CD14-positive monocyte (primary cell): ENCODE data around the gene OCIAD2. TPM values are rescaled to one million over a fixed set of nuclear protein-coding genes. Genes with fewer than 3 reads are reported as not detected.

Source experiments
- DNase-seq, 3 donors: peaks; one replicate each; pipeline ENCODE4 v3.0.0-alpha.2; 2011 to 2022
- H2AFZ ChIP-seq: 2 replicates; pipeline ENCODE4 v1.6.0; 2012; ENCODE audit warnings: mild to moderate bottlenecking, low read depth, low read length, inconsistent platforms; ENCODE audit not compliant: insufficient read depth, poor library complexity, severe bottlenecking
- H3K27ac ChIP-seq, 2 donors: 1 replicate in 1 of 2; 2 replicates in 1 of 2; pipeline ENCODE4 v1.5.1; 2012 to 2013; ENCODE audit warnings: low read length in 2 of 2, control low read depth in 1 of 2, inconsistent platforms in 1 of 2, low read depth in 1 of 2, mild to moderate bottlenecking in 1 of 2
- H3K27me3 ChIP-seq, 2 donors: one replicate each; pipeline versions ENCODE4 v1.6.0 to v1.6.1; 2011 to 2013; ENCODE audit warnings: low read length in 2 of 2; ENCODE audit not compliant: control insufficient read depth in 2 of 2, insufficient read depth in 2 of 2
- H3K36me3 ChIP-seq, 2 donors: replicated peaks in 1 of 2; 1 replicate in 1 of 2; 2 replicates in 1 of 2; pipeline versions ENCODE4 v1.5.1 to v1.6.1; 2012 to 2013; ENCODE audit warnings: low read length in 2 of 2, control low read depth in 1 of 2, inconsistent platforms in 1 of 2, mild to moderate bottlenecking in 1 of 2; ENCODE audit not compliant: insufficient read depth in 2 of 2, control insufficient read depth in 1 of 2
- H3K4me1 ChIP-seq, 2 donors: 1 replicate in 1 of 2; 2 replicates in 1 of 2; pipeline versions ENCODE4 v1.5.1 to v1.6.1; 2012 to 2013; ENCODE audit warnings: low read length in 2 of 2, control low read depth in 1 of 2, inconsistent platforms in 1 of 2, mild to moderate bottlenecking in 1 of 2, moderate library complexity in 1 of 2; ENCODE audit not compliant: insufficient read depth in 2 of 2, control insufficient read depth in 1 of 2
- H3K4me2 ChIP-seq: replicated peaks from 2 replicates; pipeline ENCODE3; 2012; ENCODE audit warnings: low read length, moderate library complexity, mild to moderate bottlenecking; ENCODE audit not compliant: poor library complexity, severe bottlenecking; ENCODE audit errors: extremely low read depth
- H3K4me3 ChIP-seq, 3 experiments: fragments of 200-600 bp in 1 of 3; sonication (generic) in 1 of 3; replicated peaks in 1 of 3; 1 replicate in 2 of 3; 2 replicates in 1 of 3; pipeline ENCODE4 v1.5.1; 2011 to 2013; ENCODE audit warnings: low read length in 3 of 3, mild to moderate bottlenecking in 3 of 3, control low read depth in 2 of 3, low read depth in 2 of 3, inconsistent platforms in 1 of 3, moderate library complexity in 1 of 3
- H3K79me2 ChIP-seq: 2 replicates; pipeline ENCODE4 v1.6.0; 2012; ENCODE audit warnings: mild to moderate bottlenecking, control low read depth, inconsistent platforms, low read length, moderate library complexity; ENCODE audit not compliant: insufficient read depth
- H3K9ac ChIP-seq: 2 replicates; pipeline ENCODE4 v1.6.0; 2017; ENCODE audit warnings: low read length, mild to moderate bottlenecking; ENCODE audit not compliant: insufficient read depth, poor library complexity, severe bottlenecking
- H3K9me3 ChIP-seq, 2 donors: replicated peaks in 1 of 2; 1 replicate in 1 of 2; 2 replicates in 1 of 2; pipeline versions ENCODE4 v1.5.1 to v1.6.1; 2012 to 2013; ENCODE audit warnings: low read length in 2 of 2, control low read depth in 1 of 2; ENCODE audit not compliant: control insufficient read depth in 1 of 2, insufficient read depth in 1 of 2
- H4K20me1 ChIP-seq: 2 replicates; pipeline ENCODE4 v1.6.0; 2012; ENCODE audit warnings: mild to moderate bottlenecking, low read length, control low read depth, moderate library complexity; ENCODE audit not compliant: insufficient read depth
- H3K27ac Mint-ChIP-seq, 7 donors: one replicate each; pipeline ENCODE4 v1.8.0; 2020; ENCODE audit warnings: mild to moderate bottlenecking in 7 of 7, mixed read lengths in 7 of 7, moderate library complexity in 6 of 7, inconsistent platforms in 2 of 7
- H3K27me3 Mint-ChIP-seq, 3 donors: one replicate each; pipeline ENCODE4 v1.8.0; 2021 to 2022; ENCODE audit warnings: low read depth in 3 of 3, mild to moderate bottlenecking in 3 of 3, mixed read lengths in 3 of 3, moderate library complexity in 3 of 3, inconsistent platforms in 1 of 3
- H3K36me3 Mint-ChIP-seq, 2 donors: one replicate each; pipeline ENCODE4 v1.8.0; 2020; ENCODE audit warnings: mixed read lengths in 2 of 2, inconsistent platforms in 1 of 2, mild to moderate bottlenecking in 1 of 2
- H3K4me1 Mint-ChIP-seq: one replicate; pipeline ENCODE4 v1.8.0; 2020; ENCODE audit warnings: mild to moderate bottlenecking, mixed read lengths
- H3K4me3 Mint-ChIP-seq, 2 donors: one replicate each; pipeline ENCODE4 v1.8.0; 2020; ENCODE audit warnings: mild to moderate bottlenecking in 2 of 2, mixed read lengths in 2 of 2, moderate library complexity in 1 of 2
- H3K9me3 Mint-ChIP-seq, 7 donors: one replicate each; pipeline ENCODE4 v1.8.0; 2020 to 2022; ENCODE audit warnings: mixed read lengths in 7 of 7, mild to moderate bottlenecking in 6 of 7, moderate library complexity in 6 of 7, inconsistent platforms in 2 of 7
- CTCF ChIP-seq: fragments of 200-600 bp; IDR thresholded peaks from one replicate; pipeline ENCODE4 v1.8.0; 2022; ENCODE audit warnings: antibody characterized with exemption, mild to moderate bottlenecking
- WGBS: methylation state at CpG from one replicate; pipeline ENCODE4 v1.1.5; 2013; ENCODE audit warnings: missing lambda C conversion rate; ENCODE audit not compliant: insufficient coverage; 5-methylcytosine and 5-hydroxymethylcytosine counted together
- intact Hi-C, 2 donors: fragments of 100-400 bp; cut with micrococcal nuclease; formaldehyde crosslinking; loops; one replicate each; pipeline versions ENCODE4 v1.15.0 to v1.15.1; 2023
- polyA plus RNA-seq, 3 donors: library from polyadenylated mRNA; depleted of rRNA in 1 of 3; unstranded in 2 of 3; stranded (reverse) in 1 of 3; fragments of 300-500 nt in 2 of 3; fragments of >200 nt in 1 of 3; fragmentation: Illumina TruSeq in 2 of 3; gene quantifications; 1 replicate in 2 of 3; 2 replicates in 1 of 3; pipeline ENCODE4 v1.2.3, GENCODE V29; 2012 to 2021

Gene OCIAD2
- polyA plus RNA-seq, 3 donors, result 2.1 to 3.1 (median 2.9) TPM

- Histone ChIP-seq H3K36me3 (no peaks in the 10 kb centered on the region), H3K4me2 (no peak overlapping the region), H2AFZ (no peak overlapping the region), H3K27ac (no peak overlapping the region), H3K9ac (no peak overlapping the region), H4K20me1 (no peaks in the 10 kb centered on the region), H3K27me3 (no peaks in the 10 kb centered on the region), H3K4me3 (no peak overlapping the region), H3K9me3 (no peaks in the 10 kb centered on the region), H3K4me1 (no peaks in the 10 kb centered on the region), H3K79me2 (no peaks in the 10 kb centered on the region)
- peak; percentile 34 for TF ChIP-seq CTCF
- Mint-ChIP-seq H3K36me3 (no peaks in the 10 kb centered on the region), H3K4me3 (no peak overlapping the region), H3K27me3 (peaks cover 3 to 5% (median 3%) of the 10 kb centered on the region in 3 donors), H3K9me3 (peaks cover 0 to 3% (median 0%) of the 10 kb centered on the region in 7 donors), H3K4me1 (no peaks in the 10 kb centered on the region), H3K27ac (no peak overlapping the region)
- WGBS, result 64% methylated on average over 3 of the region's 6 CpGs
- intact Hi-C loops, result no loop called here
- no peak for DNase-seq
Observed at GRCh38 chr4:48944756-48945241, 38.2 kb upstream of the OCIAD2 start.

- Histone ChIP-seq H3K9me3 (no peaks in the 10 kb centered on the region), H3K4me2 (no peak overlapping the region), H3K36me3 (no peaks in the 10 kb centered on the region), H3K27ac (no peak overlapping the region), H3K9ac (no peak overlapping the region), H3K79me2 (no peaks in the 10 kb centered on the region), H4K20me1 (no peaks in the 10 kb centered on the region), H3K4me1 (no peaks in the 10 kb centered on the region), H3K4me3 (no peak overlapping the region), H2AFZ (no peak overlapping the region), H3K27me3 (no peaks in the 10 kb centered on the region)
- no peak overlapping the region for H3K4me3 Mint-ChIP-seq
- no peak for DNase-seq
- intact Hi-C loops, result no loop called here
- no peak for TF ChIP-seq CTCF
- peaks cover 3 to 5% (median 5%) of the 10 kb centered on the region in 3 donors for H3K27me3 Mint-ChIP-seq
- H3K27ac Mint-ChIP-seq, result peak overlapping the region in 1 of 7 donors; percentile 58
- no peaks in the 10 kb centered on the region for H3K4me1 Mint-ChIP-seq
- H3K36me3 Mint-ChIP-seq, result no peaks in the 10 kb centered on the region
- 61% methylated on average over 2 of the region's 8 CpGs for WGBS
- peaks cover 0 to 3% (median 0%) of the 10 kb centered on the region in 7 donors for H3K9me3 Mint-ChIP-seq
Observed at GRCh38 chr4:48944252-48944651, 37.7 kb upstream of the OCIAD2 start.
